ENCODE measurements around the gene TCEA2. TPM values are rescaled to one million over a fixed set of nuclear protein-coding genes. Genes with fewer than 3 reads are reported as not detected.

Gene TCEA2
- total RNA-seq, 1 experiment from 2014 or later, result 38.5 TPM

GRCh38 chr20:64025101-64025825 lies 37.7 kb upstream of the TCEA2 start:
- Histone ChIP-seq H3K4me1 (ENCODE audit: control insufficient read depth, insufficient read depth, low read length) (no peaks in the 10 kb centered on the region), H3K27ac (ENCODE audit: low read length) (no peak overlapping the region), H3K36me3 (ENCODE audit: control insufficient read depth, insufficient read depth, low read length) (peaks cover 14% of the 10 kb centered on the region), H3K4me3 (ENCODE audit: low read depth in 2 of 2, low read length in 2 of 2) (no peak overlapping the region), H3K9me3 (ENCODE audit: control insufficient read depth, insufficient read depth, low read depth, low read length) (no peaks in the 10 kb centered on the region), H3K27me3 (ENCODE audit: control insufficient read depth, insufficient read depth, low read length) (no peaks in the 10 kb centered on the region)
- ATAC-seq (no peak), DNase-seq (ENCODE audit: low read depth, low spot score) (no peak)
- intact Hi-C loops (cut with micrococcal nuclease; ENCODE audit: unreplicated experiment) (no loop called here), in situ Hi-C loops (cut with HindIII; ENCODE audit: low pct_unique_long_range_greater_than_20kb, low sequenced_read_pairs) (no loop called here)
- ChIA-PET POLR2A (no interaction called here), CTCF (no interaction called here)
- BruUV-seq (replicated peaks), result no TSS peak
- TF ChIP-seq SIN3A (IDR thresholded peaks at IDR 0.05; ENCODE audit: borderline replicate concordance, insufficient read depth, low read depth, low read length) (no peak), CTCF (IDR thresholded peaks at IDR 0.05) (no peak), POLR2AphosphoS5 (IDR thresholded peaks at IDR 0.05; ENCODE audit: low read depth, low read length) (no peak), TCF7L2 (IDR thresholded peaks at IDR 0.05; ENCODE audit: low read depth, low read length) (no peak), REST (IDR thresholded peaks at IDR 0.05; ENCODE audit: insufficient read depth in 1 of 2, low read depth in 2 of 2, low read length in 1 of 2) (no peak)

- ATAC-seq, result no peak
- intact Hi-C loops (cut with micrococcal nuclease; ENCODE audit: unreplicated experiment), result no loop called here
- no TSS peak for BruUV-seq (replicated peaks)
Observed at GRCh38 chr20:64025826-64026412, 37.1 kb upstream of the TCEA2 start.

More at GRCh38 chr20:64025826-64026412, 37.1 kb upstream of the TCEA2 start:
- H3K4me1 ChIP-seq (ENCODE audit: control insufficient read depth, insufficient read depth, low read length), result no peaks in the 10 kb centered on the region
- no peaks in the 10 kb centered on the region for H3K9me3 ChIP-seq (ENCODE audit: control insufficient read depth, insufficient read depth, low read depth, low read length)
- ChIA-PET CTCF (no interaction called here), POLR2A (no interaction called here)
- H3K4me3 ChIP-seq (ENCODE audit: low read depth in 2 of 2, low read length in 2 of 2), result no peak overlapping the region
- no peak overlapping the region for H3K27ac ChIP-seq (ENCODE audit: low read length)
- in situ Hi-C loops (cut with HindIII; ENCODE audit: low pct_unique_long_range_greater_than_20kb, low sequenced_read_pairs), result no loop called here
- no peak for DNase-seq (ENCODE audit: low read depth, low spot score)
- peaks cover 14% of the 10 kb centered on the region for H3K36me3 ChIP-seq (ENCODE audit: control insufficient read depth, insufficient read depth, low read length)
- no peaks in the 10 kb centered on the region for H3K27me3 ChIP-seq (ENCODE audit: control insufficient read depth, insufficient read depth, low read length)
- TF ChIP-seq CTCF (IDR thresholded peaks at IDR 0.05) (no peak), POLR2AphosphoS5 (IDR thresholded peaks at IDR 0.05; ENCODE audit: low read depth, low read length) (no peak), TCF7L2 (IDR thresholded peaks at IDR 0.05; ENCODE audit: low read depth, low read length) (no peak), REST (IDR thresholded peaks at IDR 0.05; ENCODE audit: insufficient read depth in 1 of 2, low read depth in 2 of 2, low read length in 1 of 2) (no peak), SIN3A (IDR thresholded peaks at IDR 0.05; ENCODE audit: borderline replicate concordance, insufficient read depth, low read depth, low read length) (no peak)

All from Panc1 (cell line).